ENCODE measurements around the gene PLA2G2D. TPM values are rescaled to one million over a fixed set of nuclear protein-coding genes. Genes with fewer than 3 reads are reported as not detected.

The PLA2G2D gene
- total RNA-seq, 2 donors from 2014 or later, result not detected

- TF ChIP-seq, protein P1, sequence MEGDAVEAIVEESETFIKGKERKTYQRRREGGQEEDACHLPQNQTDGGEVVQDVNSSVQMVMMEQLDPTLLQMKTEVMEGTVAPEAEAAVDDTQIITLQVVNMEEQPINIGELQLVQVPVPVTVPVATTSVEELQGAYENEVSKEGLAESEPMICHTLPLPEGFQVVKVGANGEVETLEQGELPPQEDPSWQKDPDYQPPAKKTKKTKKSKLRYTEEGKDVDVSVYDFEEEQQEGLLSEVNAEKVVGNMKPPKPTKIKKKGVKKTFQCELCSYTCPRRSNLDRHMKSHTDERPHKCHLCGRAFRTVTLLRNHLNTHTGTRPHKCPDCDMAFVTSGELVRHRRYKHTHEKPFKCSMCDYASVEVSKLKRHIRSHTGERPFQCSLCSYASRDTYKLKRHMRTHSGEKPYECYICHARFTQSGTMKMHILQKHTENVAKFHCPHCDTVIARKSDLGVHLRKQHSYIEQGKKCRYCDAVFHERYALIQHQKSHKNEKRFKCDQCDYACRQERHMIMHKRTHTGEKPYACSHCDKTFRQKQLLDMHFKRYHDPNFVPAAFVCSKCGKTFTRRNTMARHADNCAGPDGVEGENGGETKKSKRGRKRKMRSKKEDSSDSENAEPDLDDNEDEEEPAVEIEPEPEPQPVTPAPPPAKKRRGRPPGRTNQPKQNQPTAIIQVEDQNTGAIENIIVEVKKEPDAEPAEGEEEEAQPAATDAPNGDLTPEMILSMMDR (conservative IDR thresholded peaks at IDR 0.05), result no peak
- WGBS, 2 experiments (ENCODE audit: insufficient coverage in 1 of 2, insufficient read length in 1 of 2), result 90 to 93% methylated on average over 4 to 5 of the region's 5 CpGs
- no peaks in the 10 kb centered on the region for H3K36me3 ChIP-seq (ENCODE audit: control insufficient read depth, insufficient read depth, low read length)
- peaks cover 6% of the 10 kb centered on the region for H3K9me3 ChIP-seq (ENCODE audit: control insufficient read depth, low read length)
- H3K4me1 ChIP-seq (ENCODE audit: control insufficient read depth, insufficient read depth, low read length), result no peaks in the 10 kb centered on the region
- Mint-ChIP-seq H3K27ac (no peak overlapping the region), H3K27me3 (ENCODE audit: insufficient read depth) (peaks cover 3% of the 10 kb centered on the region), H3K4me1 (peaks cover 14% of the 10 kb centered on the region), H3K4me3 (no peak overlapping the region), H3K36me3 (ENCODE audit: low read depth) (no peaks in the 10 kb centered on the region), H3K9me3 (no peaks in the 10 kb centered on the region)
- H3K27me3 ChIP-seq (ENCODE audit: control insufficient read depth, insufficient read depth, low read length, poor library complexity, severe bottlenecking), result no peaks in the 10 kb centered on the region
- H3K27ac ChIP-seq (ENCODE audit: low read depth, low read length), result no peak overlapping the region
- DNase-seq, result no peak
- H3K9ac ChIP-seq (ENCODE audit: extremely low read depth, low read length, poor library complexity, severe bottlenecking), result no peak overlapping the region
- no peak overlapping the region for H3K4me3 ChIP-seq (ENCODE audit: low read length)
Measured at GRCh38 chr1:20076710-20077461, 42.5 kb downstream of the PLA2G2D start.

- Histone ChIP-seq H3K9ac (ENCODE audit: extremely low read depth, low read length, poor library complexity, severe bottlenecking) (no peak overlapping the region), H3K9me3 (ENCODE audit: control insufficient read depth, low read length) (peaks cover 6% of the 10 kb centered on the region), H3K4me3 (ENCODE audit: low read length) (no peak overlapping the region), H3K27ac (ENCODE audit: low read depth, low read length) (no peak overlapping the region), H3K4me1 (ENCODE audit: control insufficient read depth, insufficient read depth, low read length) (no peaks in the 10 kb centered on the region), H3K27me3 (ENCODE audit: control insufficient read depth, insufficient read depth, low read length, poor library complexity, severe bottlenecking) (no peaks in the 10 kb centered on the region), H3K36me3 (ENCODE audit: control insufficient read depth, insufficient read depth, low read length) (no peaks in the 10 kb centered on the region)
- H3K27me3 Mint-ChIP-seq (ENCODE audit: insufficient read depth), result peaks cover 3% of the 10 kb centered on the region
- TF ChIP-seq, protein P1 (conservative IDR thresholded peaks at IDR 0.05), result no peak
- WGBS, 2 experiments (ENCODE audit: insufficient coverage in 1 of 2, insufficient read length in 1 of 2), result 78 to 85% methylated on average over 5 of the region's 5 CpGs
- H3K4me3 Mint-ChIP-seq, result no peak overlapping the region
- no peak for DNase-seq
- peaks cover 12% of the 10 kb centered on the region for H3K4me1 Mint-ChIP-seq
- no peaks in the 10 kb centered on the region for H3K36me3 Mint-ChIP-seq (ENCODE audit: low read depth)
- H3K27ac Mint-ChIP-seq, result no peak overlapping the region
- H3K9me3 Mint-ChIP-seq, result no peaks in the 10 kb centered on the region
Measured at GRCh38 chr1:20076223-20076622, 43.1 kb downstream of the PLA2G2D start.

DNA sequence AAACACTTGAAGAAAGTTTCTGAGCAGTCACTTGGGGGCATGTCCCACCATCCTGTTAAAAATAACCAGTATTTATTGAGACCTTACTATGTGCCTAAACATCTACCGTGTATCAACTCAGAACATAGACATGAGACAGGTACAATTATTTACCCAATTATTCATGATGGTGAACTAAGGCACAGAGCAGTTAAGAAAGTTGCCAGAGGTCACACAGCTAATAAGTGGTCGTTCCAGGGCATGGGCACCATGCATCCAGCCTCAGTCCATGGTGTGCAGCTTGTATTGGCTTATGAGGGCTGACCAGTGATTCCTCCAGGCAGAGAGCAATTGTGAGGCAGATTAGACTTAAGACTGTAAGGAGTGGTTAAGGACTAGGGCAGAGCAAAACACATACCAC is 44.0 kb downstream of the PLA2G2D start:
- H3K9ac ChIP-seq (ENCODE audit: extremely low read depth, low read length, poor library complexity, severe bottlenecking), result no peak overlapping the region
- Mint-ChIP-seq H3K27me3 (ENCODE audit: insufficient read depth) (peaks cover 3% of the 10 kb centered on the region), H3K4me1 (peaks cover 3% of the 10 kb centered on the region), H3K27ac (no peak overlapping the region), H3K36me3 (ENCODE audit: low read depth) (no peaks in the 10 kb centered on the region), H3K9me3 (no peaks in the 10 kb centered on the region), H3K4me3 (no peak overlapping the region)
- no peaks in the 10 kb centered on the region for H3K27me3 ChIP-seq (ENCODE audit: control insufficient read depth, insufficient read depth, low read length, poor library complexity, severe bottlenecking)
- no peak overlapping the region for H3K27ac ChIP-seq (ENCODE audit: low read depth, low read length)
- H3K4me1 ChIP-seq (ENCODE audit: control insufficient read depth, insufficient read depth, low read length), result no peaks in the 10 kb centered on the region
- TF ChIP-seq, protein P1 (conservative IDR thresholded peaks at IDR 0.05), result no peak
- H3K4me3 ChIP-seq (ENCODE audit: low read length), result no peak overlapping the region
- WGBS, 2 experiments (ENCODE audit: insufficient coverage in 1 of 2, insufficient read length in 1 of 2), result 87 to 89% methylated on average over 2 of the region's 2 CpGs
- no peaks in the 10 kb centered on the region for H3K36me3 ChIP-seq (ENCODE audit: control insufficient read depth, insufficient read depth, low read length)
- DNase-seq, result no peak
- H3K9me3 ChIP-seq (ENCODE audit: control insufficient read depth, low read length), result peaks cover 6% of the 10 kb centered on the region
